ENCODE results near the gene ZSCAN5C. TPM values are rescaled to one million over a fixed set of nuclear protein-coding genes. Genes with fewer than 3 reads are reported as not detected.

Gene ZSCAN5C
- polyA plus RNA-seq, 1 donor from 2014 or later, result not detected

GRCh38 chr19:56159009-56159559 is 43.0 kb upstream of the ZSCAN5C start:
- H3K9me3 ChIP-seq (ENCODE audit: low read length), result no peaks in the 10 kb centered on the region
- H3K79me2 ChIP-seq (replicated peaks; ENCODE audit: insufficient read depth, low read length), result no peaks in the 10 kb centered on the region
- no peak overlapping the region for H3K4me3 ChIP-seq (ENCODE audit: low read length)
- TF ChIP-seq MXI1 (conservative IDR thresholded peaks at IDR 0.05; ENCODE audit: poor library complexity, severe bottlenecking) (no peak), EZH2 (IDR thresholded peaks at IDR 0.05; ENCODE audit: borderline replicate concordance, insufficient read depth, low read length, poor library complexity, severe bottlenecking) (no peak), SMC3 (conservative IDR thresholded peaks at IDR 0.05; ENCODE audit: poor library complexity) (no peak), TAF1 (IDR thresholded peaks at IDR 0.05; ENCODE audit: low read depth) (no peak), REST (IDR thresholded peaks at IDR 0.05; ENCODE audit: borderline replicate concordance) (no peak), EP300 (conservative IDR thresholded peaks at IDR 0.05; ENCODE audit: poor library complexity, severe bottlenecking) (no peak), POLR2AphosphoS5 (IDR thresholded peaks at IDR 0.05) (no peak), CTCF (IDR thresholded peaks at IDR 0.05; ENCODE audit: poor library complexity, severe bottlenecking) (no peak), RAD21 (conservative IDR thresholded peaks at IDR 0.05) (no peak)
- H2AFZ ChIP-seq (ENCODE audit: low read depth, low read length), result no peak overlapping the region
- no peak overlapping the region for H3K9ac ChIP-seq (ENCODE audit: low read length)
- H3K27ac ChIP-seq (ENCODE audit: low read length), result no peak overlapping the region
- no peaks in the 10 kb centered on the region for H3K36me3 ChIP-seq (ENCODE audit: insufficient read depth, low read length)
- no peaks in the 10 kb centered on the region for H3F3A ChIP-seq (ENCODE audit: insufficient read depth, low read length, poor library complexity, severe bottlenecking)
- H3K4me2 ChIP-seq (ENCODE audit: low read length), result no peak overlapping the region
- H3K27me3 ChIP-seq (ENCODE audit: insufficient read depth, low read depth, low read length), result no peaks in the 10 kb centered on the region
- H3K9me2 ChIP-seq (ENCODE audit: insufficient read depth, low read length), result no peaks in the 10 kb centered on the region
- H4K20me1 ChIP-seq (ENCODE audit: insufficient read depth), result no peaks in the 10 kb centered on the region

GRCh38 chr19:56159622-56160271 is 42.3 kb upstream of the ZSCAN5C start:
- H3K79me2 ChIP-seq (replicated peaks; ENCODE audit: insufficient read depth, low read length), result no peaks in the 10 kb centered on the region
- no peak overlapping the region for H3K9ac ChIP-seq (ENCODE audit: low read length)
- no peak overlapping the region for H2AFZ ChIP-seq (ENCODE audit: low read depth, low read length)
- no peaks in the 10 kb centered on the region for H3K9me3 ChIP-seq (ENCODE audit: low read length)
- H3K27ac ChIP-seq (ENCODE audit: low read length), result no peak overlapping the region
- H3K9me2 ChIP-seq (ENCODE audit: insufficient read depth, low read length), result no peaks in the 10 kb centered on the region
- no peaks in the 10 kb centered on the region for H3K36me3 ChIP-seq (ENCODE audit: insufficient read depth, low read length)
- H3K4me2 ChIP-seq (ENCODE audit: low read length), result no peak overlapping the region
- no peaks in the 10 kb centered on the region for H3K27me3 ChIP-seq (ENCODE audit: insufficient read depth, low read depth, low read length)
- no peak overlapping the region for H3K4me3 ChIP-seq (ENCODE audit: low read length)
- TF ChIP-seq EP300 (conservative IDR thresholded peaks at IDR 0.05; ENCODE audit: poor library complexity, severe bottlenecking), result no peak
- TF ChIP-seq CTCF (IDR thresholded peaks at IDR 0.05; ENCODE audit: poor library complexity, severe bottlenecking), result no peak
- no peak for TF ChIP-seq REST (IDR thresholded peaks at IDR 0.05; ENCODE audit: borderline replicate concordance)
- TF ChIP-seq SMC3 (conservative IDR thresholded peaks at IDR 0.05; ENCODE audit: poor library complexity), result no peak
- TF ChIP-seq EZH2 (IDR thresholded peaks at IDR 0.05; ENCODE audit: borderline replicate concordance, insufficient read depth, low read length, poor library complexity, severe bottlenecking), result no peak
- no peak for TF ChIP-seq POLR2AphosphoS5 (IDR thresholded peaks at IDR 0.05)
- no peak for TF ChIP-seq MXI1 (conservative IDR thresholded peaks at IDR 0.05; ENCODE audit: poor library complexity, severe bottlenecking)
- TF ChIP-seq TAF1 (IDR thresholded peaks at IDR 0.05; ENCODE audit: low read depth), result no peak
- no peak for TF ChIP-seq RAD21 (conservative IDR thresholded peaks at IDR 0.05)
- no peaks in the 10 kb centered on the region for H3F3A ChIP-seq (ENCODE audit: insufficient read depth, low read length, poor library complexity, severe bottlenecking)
- H4K20me1 ChIP-seq (ENCODE audit: insufficient read depth), result no peaks in the 10 kb centered on the region
